ENCODE data around the gene COQ3. TPM values are rescaled to one million over a fixed set of nuclear protein-coding genes. Genes with fewer than 3 reads are reported as not detected.

The COQ3 gene
- polyA plus RNA-seq, 1 donor from 2014 or later = 23.0 TPM

DNA sequence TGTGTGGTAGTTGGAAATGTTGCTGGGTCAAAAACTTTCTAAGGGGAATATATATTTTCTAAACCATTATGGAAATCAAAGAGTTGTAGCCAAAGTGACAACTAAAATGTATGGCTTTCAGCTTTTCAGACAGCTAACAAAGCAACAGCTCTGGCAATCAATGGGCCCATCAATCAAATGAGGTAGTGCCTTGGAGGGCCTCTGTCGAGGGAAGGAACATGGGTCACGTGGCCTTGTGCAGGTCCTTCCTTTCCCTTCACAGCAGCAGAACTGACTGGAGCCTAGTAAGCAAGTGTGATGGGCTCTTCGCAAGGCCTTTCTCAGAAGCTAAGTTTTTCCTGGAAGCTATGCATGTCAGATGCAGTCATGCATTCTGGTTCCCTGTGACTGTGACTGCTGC lies 62.5 kb downstream of the COQ3 start:
- TF ChIP-seq EZH2 (IDR thresholded peaks at IDR 0.05; ENCODE audit: borderline replicate concordance, insufficient read depth, low read length, poor library complexity, severe bottlenecking) (no peak), EP300 (conservative IDR thresholded peaks at IDR 0.05; ENCODE audit: poor library complexity, severe bottlenecking) (peak; percentile 39)
- Histone ChIP-seq H3K27me3 (ENCODE audit: insufficient read depth, low read depth, low read length) (no peaks in the 10 kb centered on the region), H4K20me1 (ENCODE audit: insufficient read depth) (no peaks in the 10 kb centered on the region), H3K9me3 (ENCODE audit: low read length) (no peaks in the 10 kb centered on the region), H3K9me2 (ENCODE audit: insufficient read depth, low read length) (no peaks in the 10 kb centered on the region), H3K9ac (ENCODE audit: low read length) (no peak overlapping the region), H3F3A (ENCODE audit: insufficient read depth, low read length, poor library complexity, severe bottlenecking) (no peaks in the 10 kb centered on the region), H2AFZ (ENCODE audit: low read depth, low read length) (no peak overlapping the region), H3K27ac (ENCODE audit: low read length) (no peak overlapping the region), H3K79me2 (replicated peaks; ENCODE audit: insufficient read depth, low read length) (no peaks in the 10 kb centered on the region), H3K36me3 (ENCODE audit: insufficient read depth, low read length) (peaks cover 9% of the 10 kb centered on the region), H3K4me3 (ENCODE audit: low read length) (peak overlapping the region; percentile 18), H3K4me2 (ENCODE audit: low read length) (no peak overlapping the region)

DNA sequence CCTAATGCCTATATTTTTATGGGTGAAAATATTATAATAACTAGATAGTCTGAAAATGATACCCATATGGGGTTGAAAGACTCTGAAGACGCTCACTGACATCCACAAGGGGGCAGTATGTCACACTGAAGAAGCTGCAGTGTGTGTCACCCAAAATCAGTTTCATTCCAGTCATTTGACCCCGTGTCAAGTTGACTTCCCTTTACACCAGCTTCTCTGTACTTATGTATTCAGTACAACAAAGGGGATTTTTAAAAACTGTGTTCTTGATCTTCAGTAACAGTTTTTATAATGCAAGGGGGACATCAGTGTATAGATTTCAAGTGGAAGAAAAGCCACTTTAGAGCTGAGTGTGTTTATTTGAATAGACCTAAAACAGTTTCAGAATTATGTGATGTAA lies 63.8 kb downstream of the COQ3 start:
- Histone ChIP-seq H3K79me2 (replicated peaks; ENCODE audit: insufficient read depth, low read length) (no peaks in the 10 kb centered on the region), H3F3A (ENCODE audit: insufficient read depth, low read length, poor library complexity, severe bottlenecking) (no peaks in the 10 kb centered on the region), H4K20me1 (ENCODE audit: insufficient read depth) (no peaks in the 10 kb centered on the region), H3K27ac (ENCODE audit: low read length) (no peak overlapping the region), H3K4me2 (ENCODE audit: low read length) (no peak overlapping the region), H2AFZ (ENCODE audit: low read depth, low read length) (no peak overlapping the region), H3K9me2 (ENCODE audit: insufficient read depth, low read length) (no peaks in the 10 kb centered on the region), H3K27me3 (ENCODE audit: insufficient read depth, low read depth, low read length) (no peaks in the 10 kb centered on the region), H3K9ac (ENCODE audit: low read length) (no peak overlapping the region), H3K9me3 (ENCODE audit: low read length) (no peaks in the 10 kb centered on the region), H3K4me3 (ENCODE audit: low read length) (no peak overlapping the region), H3K36me3 (ENCODE audit: insufficient read depth, low read length) (peaks cover 9% of the 10 kb centered on the region)
- TF ChIP-seq, protein P1, sequence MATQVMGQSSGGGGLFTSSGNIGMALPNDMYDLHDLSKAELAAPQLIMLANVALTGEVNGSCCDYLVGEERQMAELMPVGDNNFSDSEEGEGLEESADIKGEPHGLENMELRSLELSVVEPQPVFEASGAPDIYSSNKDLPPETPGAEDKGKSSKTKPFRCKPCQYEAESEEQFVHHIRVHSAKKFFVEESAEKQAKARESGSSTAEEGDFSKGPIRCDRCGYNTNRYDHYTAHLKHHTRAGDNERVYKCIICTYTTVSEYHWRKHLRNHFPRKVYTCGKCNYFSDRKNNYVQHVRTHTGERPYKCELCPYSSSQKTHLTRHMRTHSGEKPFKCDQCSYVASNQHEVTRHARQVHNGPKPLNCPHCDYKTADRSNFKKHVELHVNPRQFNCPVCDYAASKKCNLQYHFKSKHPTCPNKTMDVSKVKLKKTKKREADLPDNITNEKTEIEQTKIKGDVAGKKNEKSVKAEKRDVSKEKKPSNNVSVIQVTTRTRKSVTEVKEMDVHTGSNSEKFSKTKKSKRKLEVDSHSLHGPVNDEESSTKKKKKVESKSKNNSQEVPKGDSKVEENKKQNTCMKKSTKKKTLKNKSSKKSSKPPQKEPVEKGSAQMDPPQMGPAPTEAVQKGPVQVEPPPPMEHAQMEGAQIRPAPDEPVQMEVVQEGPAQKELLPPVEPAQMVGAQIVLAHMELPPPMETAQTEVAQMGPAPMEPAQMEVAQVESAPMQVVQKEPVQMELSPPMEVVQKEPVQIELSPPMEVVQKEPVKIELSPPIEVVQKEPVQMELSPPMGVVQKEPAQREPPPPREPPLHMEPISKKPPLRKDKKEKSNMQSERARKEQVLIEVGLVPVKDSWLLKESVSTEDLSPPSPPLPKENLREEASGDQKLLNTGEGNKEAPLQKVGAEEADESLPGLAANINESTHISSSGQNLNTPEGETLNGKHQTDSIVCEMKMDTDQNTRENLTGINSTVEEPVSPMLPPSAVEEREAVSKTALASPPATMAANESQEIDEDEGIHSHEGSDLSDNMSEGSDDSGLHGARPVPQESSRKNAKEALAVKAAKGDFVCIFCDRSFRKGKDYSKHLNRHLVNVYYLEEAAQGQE (IDR thresholded peaks at IDR 0.05; ENCODE audit: borderline replicate concordance) = no peak
- TF ChIP-seq RAD21 (conservative IDR thresholded peaks at IDR 0.05) = peak; percentile 61
- no peak for TF ChIP-seq POLR2AphosphoS5 (IDR thresholded peaks at IDR 0.05)
- TF ChIP-seq MXI1 (conservative IDR thresholded peaks at IDR 0.05; ENCODE audit: poor library complexity, severe bottlenecking) = no peak
- TF ChIP-seq EZH2 (IDR thresholded peaks at IDR 0.05; ENCODE audit: borderline replicate concordance, insufficient read depth, low read length, poor library complexity, severe bottlenecking) = no peak
- no peak for TF ChIP-seq TAF1 (IDR thresholded peaks at IDR 0.05; ENCODE audit: low read depth)
- TF ChIP-seq, protein P2, sequence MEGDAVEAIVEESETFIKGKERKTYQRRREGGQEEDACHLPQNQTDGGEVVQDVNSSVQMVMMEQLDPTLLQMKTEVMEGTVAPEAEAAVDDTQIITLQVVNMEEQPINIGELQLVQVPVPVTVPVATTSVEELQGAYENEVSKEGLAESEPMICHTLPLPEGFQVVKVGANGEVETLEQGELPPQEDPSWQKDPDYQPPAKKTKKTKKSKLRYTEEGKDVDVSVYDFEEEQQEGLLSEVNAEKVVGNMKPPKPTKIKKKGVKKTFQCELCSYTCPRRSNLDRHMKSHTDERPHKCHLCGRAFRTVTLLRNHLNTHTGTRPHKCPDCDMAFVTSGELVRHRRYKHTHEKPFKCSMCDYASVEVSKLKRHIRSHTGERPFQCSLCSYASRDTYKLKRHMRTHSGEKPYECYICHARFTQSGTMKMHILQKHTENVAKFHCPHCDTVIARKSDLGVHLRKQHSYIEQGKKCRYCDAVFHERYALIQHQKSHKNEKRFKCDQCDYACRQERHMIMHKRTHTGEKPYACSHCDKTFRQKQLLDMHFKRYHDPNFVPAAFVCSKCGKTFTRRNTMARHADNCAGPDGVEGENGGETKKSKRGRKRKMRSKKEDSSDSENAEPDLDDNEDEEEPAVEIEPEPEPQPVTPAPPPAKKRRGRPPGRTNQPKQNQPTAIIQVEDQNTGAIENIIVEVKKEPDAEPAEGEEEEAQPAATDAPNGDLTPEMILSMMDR (IDR thresholded peaks at IDR 0.05; ENCODE audit: poor library complexity, severe bottlenecking) = peak; percentile 65
- TF ChIP-seq EP300 (conservative IDR thresholded peaks at IDR 0.05; ENCODE audit: poor library complexity, severe bottlenecking) = no peak
- TF ChIP-seq SMC3 (conservative IDR thresholded peaks at IDR 0.05; ENCODE audit: poor library complexity) = peak; percentile 53

DNA sequence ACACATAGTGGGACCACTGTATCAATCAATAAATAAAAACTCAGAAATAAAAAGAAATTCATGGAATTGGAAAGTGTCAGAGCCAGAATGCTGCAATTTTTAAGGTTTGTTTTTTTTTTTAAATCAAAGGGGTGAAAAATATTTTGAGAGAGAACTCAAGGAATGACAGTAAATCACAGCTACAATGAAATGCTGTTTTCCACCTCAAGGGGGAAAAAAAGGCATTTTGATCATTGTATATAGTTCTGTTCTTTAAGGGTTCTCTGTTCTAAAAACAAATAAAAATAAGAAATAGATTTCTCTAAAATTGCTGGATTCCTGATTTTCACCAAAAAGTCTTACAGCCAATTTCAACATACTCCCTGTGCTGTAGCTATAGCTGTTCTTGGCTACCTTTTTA lies 69.0 kb downstream of the COQ3 start:
- no peaks in the 10 kb centered on the region for H3K9me3 ChIP-seq (ENCODE audit: low read length)
- H2AFZ ChIP-seq (ENCODE audit: low read depth, low read length) = no peak overlapping the region
- H3K4me2 ChIP-seq (ENCODE audit: low read length) = no peak overlapping the region
- H3K9ac ChIP-seq (ENCODE audit: low read length) = no peak overlapping the region
- no peak overlapping the region for H3K27ac ChIP-seq (ENCODE audit: low read length)
- peaks cover 13% of the 10 kb centered on the region for H3K36me3 ChIP-seq (ENCODE audit: insufficient read depth, low read length)
- H3K4me3 ChIP-seq (ENCODE audit: low read length) = no peak overlapping the region
- H3F3A ChIP-seq (ENCODE audit: insufficient read depth, low read length, poor library complexity, severe bottlenecking) = no peaks in the 10 kb centered on the region
- H3K79me2 ChIP-seq (replicated peaks; ENCODE audit: insufficient read depth, low read length) = no peaks in the 10 kb centered on the region
- no peaks in the 10 kb centered on the region for H3K9me2 ChIP-seq (ENCODE audit: insufficient read depth, low read length)
- TF ChIP-seq, protein P2 (IDR thresholded peaks at IDR 0.05; ENCODE audit: poor library complexity, severe bottlenecking) = no peak
- TF ChIP-seq MXI1 (conservative IDR thresholded peaks at IDR 0.05; ENCODE audit: poor library complexity, severe bottlenecking) = no peak
- no peak for TF ChIP-seq POLR2AphosphoS5 (IDR thresholded peaks at IDR 0.05)
- TF ChIP-seq EP300 (conservative IDR thresholded peaks at IDR 0.05; ENCODE audit: poor library complexity, severe bottlenecking) = no peak
- no peaks in the 10 kb centered on the region for H4K20me1 ChIP-seq (ENCODE audit: insufficient read depth)
- H3K27me3 ChIP-seq (ENCODE audit: insufficient read depth, low read depth, low read length) = no peaks in the 10 kb centered on the region

All from neural cell (in vitro differentiated cells).